Common myeloid progenitor, CD34-positive (primary cell): ENCODE data around the gene TNS1.

Experiments
- CTCF ChIA-PET: fragments of 350-600 bp; sonication (Branson Sonifier 250); formaldehyde crosslinking; loops from one replicate; lab custom pipeline; 2021; ENCODE audit warnings: antibody characterized with exemption; lab: Charles Lee
- POLR2A ChIA-PET: fragments of 350-600 bp; sonication (Branson Sonifier 250); formaldehyde crosslinking; loops from one replicate; lab custom pipeline; 2021; ENCODE audit warnings: antibody characterized with exemption; lab: Charles Lee
- DNase-seq, 3 donors: peaks; one replicate each; pipeline versions ENCODE4 v3.0.0 to v3.0.0-alpha.2; 2013
- H3K27ac ChIP-seq, 2 experiments: 1 replicate in 1 of 2; 2 replicates in 1 of 2; pipeline ENCODE4 v1.7.0; 2013; ENCODE audit warnings: inconsistent platforms in 2 of 2, low read length in 2 of 2, mild to moderate bottlenecking in 2 of 2, low read depth in 1 of 2, moderate library complexity in 1 of 2; ENCODE audit not compliant: severe bottlenecking in 2 of 2, insufficient read depth in 1 of 2, poor library complexity in 1 of 2
- H3K27me3 ChIP-seq, 5 experiments: replicated peaks in 2 of 5; 1 replicate in 3 of 5; 2 replicates in 2 of 5; pipeline versions ENCODE4 v1.6.1 to v1.7.0; 2013; ENCODE audit warnings: low read length in 4 of 5, mild to moderate bottlenecking in 2 of 5, moderate library complexity in 2 of 5, inconsistent platforms in 1 of 5; ENCODE audit not compliant: insufficient read depth in 5 of 5, control insufficient read depth in 4 of 5
- H3K36me3 ChIP-seq, 4 experiments: 1 replicate in 2 of 4; 2 replicates in 2 of 4; pipeline versions ENCODE4 v1.6.1 to v1.7.0; 2013; ENCODE audit warnings: low read length in 3 of 4, control low read depth in 1 of 4, mild to moderate bottlenecking in 1 of 4; ENCODE audit not compliant: control insufficient read depth in 4 of 4, insufficient read depth in 4 of 4
- H3K4me1 ChIP-seq, 4 experiments: 1 replicate in 3 of 4; 2 replicates in 1 of 4; pipeline versions ENCODE4 v1.6.1 to v1.7.1; 2013; ENCODE audit warnings: low read length in 3 of 4, mild to moderate bottlenecking in 3 of 4, control low read depth in 1 of 4, inconsistent platforms in 1 of 4, moderate library complexity in 1 of 4; ENCODE audit not compliant: control insufficient read depth in 4 of 4, insufficient read depth in 4 of 4; ENCODE audit errors: control extremely low read depth in 1 of 4
- H3K4me3 ChIP-seq, 7 experiments: 1 replicate in 4 of 7; 2 replicates in 3 of 7; pipeline versions ENCODE4 v1.5.1 to v1.7.0; 2013; ENCODE audit warnings: mild to moderate bottlenecking in 7 of 7, low read length in 6 of 7, moderate library complexity in 6 of 7, inconsistent platforms in 2 of 7, low read depth in 2 of 7, control low read depth in 1 of 7; ENCODE audit not compliant: insufficient read depth in 4 of 7, control insufficient read depth in 1 of 7; ENCODE audit errors: extremely low read depth in 1 of 7
- H3K9me3 ChIP-seq, 5 experiments: 1 replicate in 4 of 5; 2 replicates in 1 of 5; pipeline versions ENCODE4 v1.6.1 to v1.7.1; 2013; ENCODE audit warnings: low read length in 4 of 5, mild to moderate bottlenecking in 2 of 5, inconsistent platforms in 1 of 5, low read depth in 1 of 5, moderate library complexity in 1 of 5; ENCODE audit not compliant: control insufficient read depth in 4 of 5, insufficient read depth in 2 of 5; ENCODE audit errors: control extremely low read depth in 1 of 5
- WGBS: methylation state at CpG from one replicate; pipeline ENCODE4 v1.1.5; 2013; ENCODE audit not compliant: insufficient coverage; 5-methylcytosine and 5-hydroxymethylcytosine counted together

The TNS1 gene

DNA sequence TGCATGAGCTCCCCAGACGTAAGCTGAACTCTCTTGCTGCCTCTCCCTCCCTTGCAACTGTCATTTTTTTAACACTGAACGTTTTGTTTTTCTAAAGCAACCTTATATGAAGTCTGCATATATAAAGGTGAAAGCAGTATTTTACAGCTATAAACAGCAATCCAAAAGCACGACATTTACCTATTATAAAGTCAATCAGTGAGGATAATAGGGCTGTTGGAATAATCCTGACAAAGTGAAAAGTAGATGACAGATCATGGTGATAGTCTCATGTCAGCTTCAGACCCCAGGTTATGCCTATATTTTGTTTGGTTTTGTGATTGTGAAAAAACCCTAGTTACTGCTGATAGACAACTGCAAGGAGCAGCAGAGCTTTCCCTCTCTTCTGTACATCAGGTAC is 195.8 kb downstream of the TNS1 start:
- H3K36me3 ChIP-seq = peaks cover 4 to 53% (median 18%) of the 10 kb centered on the region in 4 experiments
- H3K4me1 ChIP-seq = no peaks in the 10 kb centered on the region
- no peak overlapping the region for H3K27ac ChIP-seq
- 100% methylated on average over 1 of the region's 3 CpGs for WGBS
- ChIA-PET POLR2A (no interaction called here), CTCF (interaction anchor here (1.4 to 19.4 kb wide), 2 partner anchors 18 to 187 kb away, joined by 3 to 157 read pairs; no protein-coding TSS in a partner anchor)
- no peak overlapping the region for H3K4me3 ChIP-seq
- no peaks in the 10 kb centered on the region for H3K27me3 ChIP-seq
- no peak for DNase-seq
- H3K9me3 ChIP-seq = no peaks in the 10 kb centered on the region

DNA sequence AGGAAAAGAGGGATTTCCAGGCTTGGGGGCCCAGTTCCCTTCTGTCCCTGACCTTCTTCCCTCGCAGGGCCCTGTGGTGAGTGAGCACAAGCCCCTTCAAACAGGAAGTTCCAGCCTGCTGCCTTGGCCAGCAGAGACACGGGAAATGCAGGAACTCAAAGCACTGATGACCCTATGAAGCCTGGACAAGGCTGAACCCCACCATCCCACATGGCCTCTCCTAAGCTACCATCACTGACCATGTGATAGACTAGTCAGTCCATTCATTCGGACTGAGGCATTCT is 196.4 kb downstream of the TNS1 start:
- no peak for DNase-seq
- Histone ChIP-seq H3K27ac (no peak overlapping the region), H3K4me1 (no peaks in the 10 kb centered on the region), H3K9me3 (no peaks in the 10 kb centered on the region), H3K36me3 (peaks cover 3 to 47% (median 15%) of the 10 kb centered on the region in 4 experiments), H3K27me3 (no peaks in the 10 kb centered on the region), H3K4me3 (no peak overlapping the region)
- 96% methylated on average over 2 of the region's 3 CpGs for WGBS
- ChIA-PET POLR2A (no interaction called here), CTCF (interaction anchor here (19.4 kb wide), 1 partner anchor 18 kb away, joined by 157 read pairs; no protein-coding TSS in a partner anchor)

DNA sequence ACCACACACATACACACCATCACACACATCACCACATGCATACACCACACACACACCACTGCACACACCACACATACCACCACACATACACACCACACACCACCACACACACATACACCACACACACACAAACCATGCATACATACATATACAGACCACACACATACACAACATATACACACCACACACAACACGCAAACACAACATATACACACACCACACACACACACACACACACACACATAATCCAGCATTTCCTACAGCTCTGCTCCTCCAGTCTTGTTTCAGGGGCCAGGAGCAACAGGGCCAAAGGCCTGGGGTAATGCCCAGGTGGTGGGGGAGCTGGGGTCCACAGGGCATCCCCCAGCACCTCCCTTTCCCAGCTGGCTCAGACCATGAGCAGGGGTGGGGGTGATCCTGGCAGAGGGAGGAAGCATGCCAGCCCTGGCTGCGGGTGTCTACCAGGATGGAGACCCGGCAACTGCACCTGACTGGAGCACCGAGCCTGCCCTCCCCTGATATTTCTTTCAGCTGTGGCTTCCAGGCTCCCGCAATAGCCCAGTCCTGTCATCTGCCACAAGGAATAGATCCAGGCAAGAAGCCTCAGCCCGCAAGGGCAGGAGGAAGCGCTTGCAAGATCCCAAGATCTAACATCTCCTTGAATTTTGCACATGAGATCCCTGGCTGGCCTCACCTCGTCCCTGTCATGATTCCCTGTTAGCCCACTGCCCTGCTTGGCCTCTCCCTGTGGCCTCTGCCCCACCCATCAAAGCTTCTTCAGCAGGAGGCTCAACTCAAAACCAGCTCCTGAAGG is 196.9 kb downstream of the TNS1 start:
- Histone ChIP-seq H3K27me3 (no peaks in the 10 kb centered on the region), H3K27ac (no peak overlapping the region), H3K4me3 (no peak overlapping the region), H3K4me1 (no peaks in the 10 kb centered on the region), H3K9me3 (no peaks in the 10 kb centered on the region), H3K36me3 (peaks cover 3 to 41% (median 14%) of the 10 kb centered on the region in 4 experiments)
- no peak for DNase-seq
- 96% methylated on average over 7 of the region's 8 CpGs for WGBS
- POLR2A ChIA-PET = no interaction called here
- CTCF ChIA-PET = interaction anchor here (1.4 to 19.4 kb wide), 2 partner anchors 7 to 17 kb away, joined by 3 to 157 read pairs; no protein-coding TSS in a partner anchor

DNA sequence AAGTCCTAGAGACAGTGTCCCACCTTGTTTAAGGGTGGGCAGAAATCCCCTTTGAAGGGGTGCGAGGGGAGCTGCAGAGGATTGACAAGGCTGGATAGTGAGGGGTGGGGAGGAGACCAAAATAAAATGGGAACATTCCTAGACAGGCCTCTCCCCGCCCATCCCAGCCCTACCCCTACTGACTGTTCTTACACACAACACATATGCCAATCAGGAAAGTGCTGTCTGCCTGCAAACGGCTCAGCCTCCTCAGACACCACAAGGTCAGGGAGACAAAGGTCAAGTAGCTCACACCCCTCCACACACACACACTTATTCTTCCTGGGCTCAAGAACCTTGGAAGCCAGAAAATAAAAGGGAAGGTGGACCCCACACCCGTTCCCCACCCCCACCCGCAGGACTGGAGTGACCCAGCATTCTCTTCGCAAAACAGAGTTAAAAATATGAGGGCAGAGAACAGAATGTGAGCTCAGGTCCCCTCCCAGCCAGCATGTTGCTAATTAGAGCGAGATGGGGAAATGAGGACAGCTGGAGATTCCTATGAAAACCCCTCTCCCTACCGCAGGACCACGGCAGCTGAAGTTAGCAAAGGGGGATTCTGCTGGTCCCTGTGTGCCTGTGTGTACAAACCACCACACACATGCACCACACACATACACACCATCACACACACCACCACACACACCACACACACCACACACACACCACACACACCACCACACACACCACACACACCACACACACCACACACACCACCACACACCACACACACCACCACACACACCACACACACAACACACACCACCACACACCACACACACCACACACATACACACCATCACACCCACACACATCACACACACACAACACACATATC is 197.8 kb downstream of the TNS1 start:
- 89% methylated on average over 4 of the region's 9 CpGs for WGBS
- Histone ChIP-seq H3K36me3 (peaks cover 3 to 35% (median 12%) of the 10 kb centered on the region in 4 experiments), H3K27me3 (no peaks in the 10 kb centered on the region), H3K4me3 (no peak overlapping the region), H3K9me3 (no peaks in the 10 kb centered on the region), H3K27ac (no peak overlapping the region), H3K4me1 (no peaks in the 10 kb centered on the region)
- POLR2A ChIA-PET = no interaction called here
- peak in 2 of 3 donors; percentile 44 to 56 for DNase-seq
- CTCF ChIA-PET = interaction anchor here (1.2 to 19.4 kb wide), 3 partner anchors 8 to 180 kb away, joined by 3 to 157 read pairs (median 3); no protein-coding TSS in a partner anchor

DNA sequence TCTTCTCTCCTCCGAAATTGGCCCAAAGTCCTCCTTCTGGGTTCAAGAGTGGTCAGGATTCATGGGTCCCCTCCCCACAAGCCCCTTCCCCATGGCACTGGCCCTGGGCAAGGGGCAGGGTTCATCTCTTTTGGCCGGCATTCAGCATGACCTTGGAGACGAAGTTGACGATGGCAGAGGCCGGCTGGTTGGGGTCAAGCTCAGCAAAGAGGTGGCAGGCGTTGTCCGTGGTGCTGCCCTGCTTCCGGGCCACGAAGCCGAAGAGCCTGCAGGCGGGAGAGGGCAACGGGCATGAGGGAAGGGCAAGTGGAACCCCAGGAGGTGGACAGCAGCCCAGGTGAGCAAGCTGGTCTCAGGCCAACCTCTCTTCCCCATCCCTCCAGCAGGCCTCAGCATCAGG is 198.5 kb downstream of the TNS1 start:
- no peaks in the 10 kb centered on the region for H3K27me3 ChIP-seq
- POLR2A ChIA-PET = no interaction called here
- no peak overlapping the region for H3K27ac ChIP-seq
- CTCF ChIA-PET = interaction anchor here (1.2 to 19.4 kb wide), 3 partner anchors 9 to 181 kb away, joined by 3 to 157 read pairs (median 3); no protein-coding TSS in a partner anchor
- peaks cover 3 to 28% (median 9%) of the 10 kb centered on the region in 4 experiments for H3K36me3 ChIP-seq
- no peaks in the 10 kb centered on the region for H3K9me3 ChIP-seq
- H3K4me3 ChIP-seq = no peak overlapping the region
- H3K4me1 ChIP-seq = peaks cover 0 to 6% (median 2%) of the 10 kb centered on the region in 4 experiments
- WGBS = 96% methylated on average over 12 of the region's 12 CpGs
- DNase-seq = no peak

DNA sequence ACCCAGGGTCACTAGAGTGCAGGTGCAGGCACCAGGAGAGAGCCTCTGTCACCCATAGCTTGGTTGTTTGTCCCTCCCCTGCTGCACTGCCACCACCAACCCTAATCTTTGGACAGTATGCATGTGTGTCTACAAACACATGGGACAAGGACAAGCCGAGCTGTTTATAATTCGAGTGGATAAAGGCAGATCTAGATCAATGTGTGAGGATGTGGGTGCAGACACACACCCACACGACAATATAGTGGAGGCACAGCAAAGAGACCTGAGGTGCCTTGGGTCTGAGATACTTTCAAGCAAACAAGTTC is 199.2 kb downstream of the TNS1 start:
- H3K36me3 ChIP-seq = peaks cover 2 to 22% (median 5%) of the 10 kb centered on the region in 4 experiments
- no peak overlapping the region for H3K4me3 ChIP-seq
- H3K27ac ChIP-seq = no peak overlapping the region
- H3K27me3 ChIP-seq = no peaks in the 10 kb centered on the region
- ChIA-PET CTCF (interaction anchor here (0.6 to 19.4 kb wide), 3 partner anchors 9 to 15 kb away, joined by 3 to 157 read pairs (median 4); no protein-coding TSS in a partner anchor), POLR2A (no interaction called here)
- H3K4me1 ChIP-seq = peaks cover 0 to 13% (median 9%) of the 10 kb centered on the region in 4 experiments
- WGBS = 100% methylated on average over 3 of the region's 3 CpGs
- no peaks in the 10 kb centered on the region for H3K9me3 ChIP-seq
- DNase-seq = no peak
